Neural cell (in vitro differentiated cells): ENCODE measurements around the gene PTGES.

Source experiments
- CTCF ChIP-seq: fragments of 450-650 bp; IDR thresholded peaks from 2 replicates; pipeline ENCODE4 v1.5.1; 2014; ENCODE audit warnings: antibody characterized with exemption, mild to moderate bottlenecking, moderate library complexity; ENCODE audit not compliant: poor library complexity, severe bottlenecking
- EP300 ChIP-seq: fragments of 450-650 bp; conservative IDR thresholded peaks from 2 replicates; pipeline ENCODE4 v1.6.1; 2014; ENCODE audit warnings: antibody characterized with exemption, mild to moderate bottlenecking, moderate library complexity; ENCODE audit not compliant: poor library complexity, severe bottlenecking
- EZH2 ChIP-seq: fragments of 200-600, 300-800 bp; shearing (Covaris generic), sonication (generic); IDR thresholded peaks from 2 replicates; pipeline ENCODE4 v1.6.1; 2014; ENCODE audit warnings: antibody characterized with exemption, low read length, borderline replicate concordance, mild to moderate bottlenecking; ENCODE audit not compliant: insufficient read depth, poor library complexity, severe bottlenecking
- MXI1 ChIP-seq: fragments of 450-650 bp; conservative IDR thresholded peaks from 2 replicates; pipeline ENCODE4 v1.6.1; 2014; ENCODE audit warnings: antibody characterized with exemption, mild to moderate bottlenecking; ENCODE audit not compliant: poor library complexity, severe bottlenecking
- POLR2AphosphoS5 ChIP-seq: IDR thresholded peaks from 2 replicates; pipeline ENCODE4 v1.6.1; 2012
- RAD21 ChIP-seq: fragments of 450-650 bp; conservative IDR thresholded peaks from 2 replicates; pipeline ENCODE4 v1.6.1; 2014; ENCODE audit warnings: antibody characterized with exemption, mild to moderate bottlenecking, moderate library complexity
- SMC3 ChIP-seq: fragments of 450-650 bp; conservative IDR thresholded peaks from 2 replicates; pipeline ENCODE4 v1.6.1; 2014; ENCODE audit warnings: antibody characterized with exemption, mild to moderate bottlenecking, moderate library complexity; ENCODE audit not compliant: poor library complexity
- TAF1 ChIP-seq: IDR thresholded peaks from 2 replicates; pipeline ENCODE4 v1.6.1; 2012; ENCODE audit warnings: low read depth

- TF ChIP-seq POLR2AphosphoS5 (no peak), CTCF (no peak), EP300 (no peak), SMC3 (no peak), RAD21 (no peak), EZH2 (no peak), TAF1 (no peak), MXI1 (no peak)
These were observed 46.1 kb upstream of the PTGES start for GRCh38 chr9:129798973-129799372.
